Activated naive CD4-positive, alpha-beta T cell treated with anti-CD3 and anti-CD28 coated beads, Interleukin-2, amount 10 ng/mL, durations not matched to agents 5 hours and 36 hours (primary cell): ENCODE measurements around the gene ALG5. TPM values are rescaled to one million over a fixed set of nuclear protein-coding genes. Genes with fewer than 3 reads are reported as not detected.

ENCODE experiments used
- total RNA-seq, 2 experiments: library from RNA; stranded (reverse); gene quantifications; one replicate each; pipeline ENCODE4 v1.2.3, GENCODE V29; 2021

Gene ALG5, protein sequence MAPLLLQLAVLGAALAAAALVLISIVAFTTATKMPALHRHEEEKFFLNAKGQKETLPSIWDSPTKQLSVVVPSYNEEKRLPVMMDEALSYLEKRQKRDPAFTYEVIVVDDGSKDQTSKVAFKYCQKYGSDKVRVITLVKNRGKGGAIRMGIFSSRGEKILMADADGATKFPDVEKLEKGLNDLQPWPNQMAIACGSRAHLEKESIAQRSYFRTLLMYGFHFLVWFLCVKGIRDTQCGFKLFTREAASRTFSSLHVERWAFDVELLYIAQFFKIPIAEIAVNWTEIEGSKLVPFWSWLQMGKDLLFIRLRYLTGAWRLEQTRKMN
- 10 to 100 TPM; 28.7 to 32.9 TPM for total RNA-seq

DNA sequence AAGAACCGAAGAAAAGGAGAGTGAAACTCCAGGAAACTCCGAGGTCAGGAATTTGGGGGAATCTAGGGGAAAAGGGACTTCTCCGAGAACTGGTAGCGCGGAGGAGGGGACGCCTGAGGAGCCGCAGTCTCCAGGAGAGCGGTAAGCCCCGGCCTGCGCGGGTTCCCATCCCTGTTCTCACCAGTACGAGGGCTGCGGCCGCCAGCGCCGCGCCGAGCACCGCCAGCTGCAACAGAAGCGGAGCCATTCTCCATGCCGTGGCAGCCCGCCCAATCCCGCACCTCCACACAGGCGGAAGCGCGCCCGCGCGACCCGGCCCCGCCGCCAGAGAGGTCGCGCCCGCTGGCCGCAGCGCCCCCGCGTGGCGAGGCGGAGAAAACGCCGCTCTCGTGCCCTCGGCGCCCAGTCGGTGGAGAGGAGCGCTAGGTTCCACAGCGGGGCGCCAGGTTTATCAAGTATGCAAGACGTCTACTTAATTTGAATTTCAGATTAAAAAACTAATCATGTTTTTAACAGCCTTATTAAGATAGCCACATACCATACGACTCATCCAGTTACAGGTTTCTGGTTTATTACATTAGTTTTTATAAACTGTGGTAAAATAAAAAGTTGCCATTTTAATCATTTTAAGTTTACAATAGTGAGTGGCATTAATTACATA, at the start of gene ALG5:
TSS of gene ALG5 (minus strand) at position 287 of the 661 bp plus-strand sequence. CDS start at position 247, 40 bp downstream.

DNA sequence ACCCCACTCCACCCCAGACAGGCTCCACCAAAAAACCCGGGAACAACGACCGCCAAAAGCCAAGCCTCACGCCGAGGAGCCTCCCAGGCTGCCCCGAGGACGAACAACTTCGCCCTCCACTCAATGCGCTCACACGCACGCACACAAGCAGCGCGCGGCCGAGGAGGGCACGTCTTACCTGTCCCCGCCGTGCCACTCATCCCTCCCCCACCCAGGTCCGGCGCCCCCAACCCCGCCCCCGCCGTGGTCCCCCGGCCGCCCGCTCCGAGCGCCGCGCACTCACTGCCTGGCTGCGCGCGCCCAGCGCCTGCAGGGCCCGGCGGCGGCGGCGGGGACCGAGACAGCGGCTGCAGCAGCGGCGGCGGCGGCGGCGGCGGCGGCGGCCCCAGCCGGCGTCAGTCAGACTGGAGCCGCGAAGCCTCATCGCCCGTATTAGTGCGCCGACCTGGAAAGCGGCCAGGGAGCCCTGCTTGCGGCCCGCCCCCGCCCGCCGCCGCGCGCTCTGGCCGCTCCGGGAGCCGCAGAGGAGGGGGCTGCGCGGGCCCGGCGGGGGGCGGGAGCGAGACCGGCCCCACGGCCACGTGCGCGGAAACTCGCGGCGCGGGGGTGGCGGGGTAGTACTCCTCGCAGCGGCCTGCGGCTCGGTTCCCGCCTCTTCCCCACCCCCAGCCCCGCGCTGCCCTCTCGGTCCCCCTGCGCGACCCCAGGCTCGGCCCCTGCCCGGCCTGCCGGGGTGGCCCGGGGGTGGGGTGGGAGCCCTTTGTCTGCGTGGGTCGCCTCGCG, 79.1 kb downstream of the ALG5 start, which contains the start of gene SMAD9:
TSS of gene SMAD9 (minus strand) at position 406 of the 783 bp plus-strand sequence. CDS start 40,549 bp downstream, outside the sequence.

Other genes starting within 250 kb of the ALG5 start
- 10 to 100 TPM; 14.7 to 15.8 TPM for gene RFXAP, start 180.1 kb downstream of the ALG5 start, total RNA-seq
- under 1 TPM in 1 of 2 experiments, not detected in 1; 0.08 TPM for gene SMAD9, start 79.1 kb downstream of the ALG5 start, total RNA-seq
- gene EXOSC8, start 1.4 kb upstream of the ALG5 start, total RNA-seq: 10 to 100 TPM; 75.3 to 80.8 TPM
- 10 to 100 TPM; 58.6 to 64.5 TPM for gene SUPT20H, start 60.3 kb upstream of the ALG5 start, total RNA-seq
- not detected for gene CSNK1A1L, start 106.3 kb upstream of the ALG5 start, total RNA-seq